Measurements from ENCODE around the gene MYADML2.

DNA sequence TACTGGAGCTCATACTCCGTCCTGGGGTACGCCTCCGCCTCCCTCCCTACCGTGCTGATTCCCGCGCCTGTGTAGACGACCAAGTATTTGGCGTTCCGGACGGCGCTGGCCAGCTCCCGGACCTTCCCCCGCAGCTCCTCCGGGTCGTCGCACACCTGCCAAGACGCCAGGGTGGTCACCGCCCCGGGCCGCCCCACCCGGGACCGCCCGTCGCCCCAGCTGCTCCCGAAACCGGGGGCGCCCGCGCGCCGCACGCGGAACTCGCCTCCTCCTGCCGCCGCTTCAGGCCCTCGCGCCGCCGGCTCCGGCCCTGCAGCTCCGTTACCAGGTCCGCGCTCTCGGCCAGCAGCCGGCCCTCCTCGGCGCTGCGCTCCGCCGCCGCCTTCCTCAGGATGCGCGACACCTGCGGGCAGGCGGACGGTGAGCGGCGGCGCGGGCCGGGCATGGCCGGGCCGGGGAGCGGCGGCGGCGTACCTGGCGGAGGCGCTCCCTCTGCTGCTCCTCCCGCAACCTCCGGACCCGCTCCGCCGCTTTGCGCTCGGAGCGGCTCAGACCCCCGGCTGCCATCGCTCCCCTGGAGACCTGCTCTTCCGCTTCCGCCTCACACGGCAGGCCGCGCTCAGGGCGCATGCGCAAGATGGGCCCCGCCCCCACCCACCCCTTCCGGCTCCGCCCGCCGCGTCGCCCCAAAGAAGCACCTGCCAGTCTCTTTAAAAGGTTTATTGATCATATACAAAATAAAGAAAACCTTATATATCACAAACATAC, 29.3 kb downstream of the MYADML2 start, which contains the start of gene SIRT7:
- TF ChIP-seq, protein P1, sequence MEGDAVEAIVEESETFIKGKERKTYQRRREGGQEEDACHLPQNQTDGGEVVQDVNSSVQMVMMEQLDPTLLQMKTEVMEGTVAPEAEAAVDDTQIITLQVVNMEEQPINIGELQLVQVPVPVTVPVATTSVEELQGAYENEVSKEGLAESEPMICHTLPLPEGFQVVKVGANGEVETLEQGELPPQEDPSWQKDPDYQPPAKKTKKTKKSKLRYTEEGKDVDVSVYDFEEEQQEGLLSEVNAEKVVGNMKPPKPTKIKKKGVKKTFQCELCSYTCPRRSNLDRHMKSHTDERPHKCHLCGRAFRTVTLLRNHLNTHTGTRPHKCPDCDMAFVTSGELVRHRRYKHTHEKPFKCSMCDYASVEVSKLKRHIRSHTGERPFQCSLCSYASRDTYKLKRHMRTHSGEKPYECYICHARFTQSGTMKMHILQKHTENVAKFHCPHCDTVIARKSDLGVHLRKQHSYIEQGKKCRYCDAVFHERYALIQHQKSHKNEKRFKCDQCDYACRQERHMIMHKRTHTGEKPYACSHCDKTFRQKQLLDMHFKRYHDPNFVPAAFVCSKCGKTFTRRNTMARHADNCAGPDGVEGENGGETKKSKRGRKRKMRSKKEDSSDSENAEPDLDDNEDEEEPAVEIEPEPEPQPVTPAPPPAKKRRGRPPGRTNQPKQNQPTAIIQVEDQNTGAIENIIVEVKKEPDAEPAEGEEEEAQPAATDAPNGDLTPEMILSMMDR (IDR thresholded peaks at IDR 0.05; ENCODE audit: insufficient read depth, low read length, poor library complexity, severe bottlenecking), result no peak
- TF ChIP-seq EZH2phosphoT487 (conservative IDR thresholded peaks at IDR 0.05; ENCODE audit: low read length), result no peak

All from SU-DHL-6 (cell line).